HG03457 (cell line): ENCODE data around the gene GAD2.
"Not testable (repeated sequence)": the region's sequence is repeated elsewhere in the genome, so short reads cannot be mapped to it uniquely, and the experiment has no call there.

Source experiments
- ATAC-seq: cut with Tn5 transposase; IDR thresholded peaks from one replicate; pipeline ENCODE4 v1.9.1; 2021; ENCODE audit warnings: moderate number of reproducible peaks; ENCODE audit not compliant: unreplicated experiment

GAD2 gene

DNA sequence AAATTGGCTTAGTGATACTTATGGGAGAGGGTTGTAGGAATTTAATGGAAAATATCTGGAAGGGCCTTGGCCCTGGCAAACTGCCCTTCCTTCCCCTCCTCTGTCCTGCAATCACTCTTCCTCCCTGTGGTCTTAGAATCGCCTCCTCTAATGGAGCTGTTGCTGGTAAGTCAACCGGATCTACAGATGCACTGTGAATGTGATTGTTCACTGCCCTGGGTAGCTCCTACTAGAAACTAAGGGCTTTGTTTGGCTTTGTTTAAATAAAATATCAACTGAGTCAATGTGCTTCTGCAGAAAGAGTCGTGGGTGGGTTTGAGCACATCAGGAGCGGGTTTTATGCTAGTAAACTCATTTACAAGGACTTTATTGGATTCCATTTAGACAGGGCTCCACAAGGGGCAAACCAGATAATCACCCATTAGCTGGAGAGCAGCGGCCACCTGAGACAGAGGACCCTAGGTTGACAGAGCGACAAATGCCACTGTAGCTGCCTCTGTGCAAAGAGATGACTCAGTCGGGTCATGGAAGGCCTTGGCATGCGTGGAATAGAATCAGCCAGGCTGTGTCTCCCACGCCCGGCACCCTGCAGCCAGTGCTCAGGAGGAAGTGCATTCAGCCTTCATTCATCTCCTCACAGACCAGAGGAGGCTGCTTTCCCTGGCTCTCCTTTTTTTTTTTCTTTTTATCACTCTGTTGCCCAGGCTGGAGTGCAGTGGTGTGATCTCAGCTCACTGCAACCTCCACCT, 97.9 kb downstream of the GAD2 start:
- ATAC-seq, result no peak

- ATAC-seq, result no peak
These were observed 102.1 kb downstream of the GAD2 start for GRCh38 chr10:26318672-26319071.

DNA sequence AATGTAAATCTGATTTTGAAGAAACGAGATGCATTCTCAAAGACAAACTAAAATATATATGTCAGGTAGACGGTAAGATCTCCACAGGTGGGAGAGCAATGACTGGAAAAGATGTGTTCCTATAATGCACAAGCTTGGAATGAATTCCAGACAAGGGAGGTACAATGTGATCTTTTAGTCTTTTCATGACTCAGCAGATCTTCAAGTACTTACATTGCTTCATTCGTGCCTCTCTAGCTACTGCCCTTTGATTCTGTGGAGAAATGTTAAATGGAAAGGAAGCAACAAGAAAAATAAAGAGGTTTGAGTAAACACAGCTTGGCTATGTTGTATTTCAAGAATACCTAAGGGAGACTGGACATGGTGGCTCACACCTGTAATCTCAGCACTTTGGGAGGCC, 106.6 kb downstream of the GAD2 start:
- ATAC-seq, result no peak

- no peak for ATAC-seq
These were observed 110.3 kb downstream of the GAD2 start for GRCh38 chr10:26326851-26327250.

DNA sequence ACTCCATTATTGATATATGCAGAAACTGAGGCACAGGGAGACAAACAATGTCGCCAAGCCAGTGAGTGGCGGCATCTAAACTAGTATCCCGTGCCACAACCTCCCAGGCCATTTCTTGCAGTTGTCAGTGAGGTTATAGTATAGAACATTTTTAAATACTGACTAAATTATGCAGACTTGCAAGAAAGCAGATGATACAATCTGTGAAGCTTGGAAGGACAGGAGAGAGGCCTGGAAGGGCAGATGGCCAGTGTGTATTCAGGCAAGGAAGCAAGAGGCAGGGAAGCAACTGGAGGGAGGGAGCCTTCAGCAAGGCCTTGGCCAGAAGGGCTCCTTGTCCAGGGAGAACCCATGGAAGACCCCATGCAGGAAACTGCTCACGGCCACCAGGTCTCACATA, 111.2 kb downstream of the GAD2 start:
- no peak for ATAC-seq

DNA sequence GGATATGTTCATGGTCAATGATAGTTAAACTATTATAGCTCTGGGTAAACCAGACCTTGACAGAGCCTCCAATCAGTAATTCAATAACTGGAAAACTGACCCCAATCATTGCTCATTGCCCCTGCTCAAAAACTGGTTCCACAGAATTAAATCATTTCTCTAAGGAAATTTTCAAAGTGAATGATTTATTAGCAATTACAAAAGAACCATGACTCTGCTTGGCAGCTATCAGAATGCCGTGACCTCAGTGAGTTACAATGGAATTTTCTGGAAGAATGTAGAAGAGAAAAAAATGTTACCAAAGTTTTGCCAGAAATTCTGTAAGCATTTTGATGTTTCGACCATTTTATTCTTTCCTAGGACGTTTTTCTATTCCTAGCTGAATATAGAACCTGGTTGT, 114.8 kb downstream of the GAD2 start:
- ATAC-seq, result no peak

DNA sequence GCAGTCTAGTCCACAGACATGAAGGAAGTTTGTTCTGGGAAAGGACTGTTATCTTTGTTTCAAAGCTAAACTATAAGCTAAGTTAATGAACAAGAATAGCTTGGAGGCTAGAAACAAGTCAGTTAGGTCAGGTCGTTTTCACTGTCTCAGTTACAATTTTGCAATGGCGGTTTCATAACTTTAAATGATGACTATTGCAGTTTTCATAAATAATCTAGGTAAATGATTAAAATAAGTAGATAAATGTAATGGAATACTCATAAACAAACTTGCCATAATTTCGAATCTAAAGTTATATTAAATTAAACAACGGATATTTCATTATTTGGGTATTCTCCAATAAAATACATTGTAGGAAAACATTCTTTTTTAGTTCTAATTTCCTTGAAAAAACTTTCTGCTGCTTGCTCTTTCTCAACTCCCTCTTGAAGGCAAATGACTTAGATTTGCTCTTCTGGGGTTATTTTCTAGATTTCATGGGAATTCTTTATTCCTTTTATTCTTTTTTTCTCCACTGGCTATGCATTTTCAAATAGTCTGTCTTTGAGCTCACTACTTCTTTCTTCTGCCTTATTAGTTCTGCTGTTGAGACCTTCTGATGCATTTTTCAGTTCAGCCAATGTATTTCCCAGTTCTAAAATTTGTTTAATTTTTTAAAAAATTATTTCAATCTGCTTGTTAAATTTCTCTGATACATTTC, 117.8 kb downstream of the GAD2 start:
- ATAC-seq, result no peak

DNA sequence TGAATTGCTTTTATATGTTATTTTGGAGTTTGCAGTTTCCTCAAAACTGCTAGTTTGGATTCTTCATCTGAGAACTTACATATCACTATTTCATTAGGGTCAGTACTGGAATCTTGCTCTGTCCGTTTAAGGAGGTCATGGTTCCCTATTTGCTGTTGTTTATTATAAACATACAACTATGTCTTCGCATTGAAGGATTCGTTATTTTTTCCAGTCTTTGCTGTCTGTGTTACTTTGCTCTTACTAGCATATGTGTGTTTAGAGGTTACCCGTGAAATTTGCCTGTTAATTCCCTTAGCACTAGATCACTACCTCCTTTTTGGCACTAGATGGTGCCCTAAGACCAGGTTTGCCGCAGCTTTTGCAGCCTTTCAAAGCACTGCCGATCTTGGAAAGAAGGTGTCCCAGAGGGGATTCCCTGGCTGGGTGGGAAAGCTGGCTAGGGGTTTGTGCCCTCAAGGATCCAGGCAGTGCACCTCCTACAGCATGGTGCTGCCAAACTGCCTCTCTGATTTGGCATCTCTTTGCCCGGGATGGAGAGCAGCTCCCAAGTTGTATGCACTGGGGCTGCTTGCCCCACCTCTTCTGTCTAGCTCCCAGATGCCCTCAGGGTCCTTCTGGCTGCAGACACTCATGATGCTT, 118.5 kb downstream of the GAD2 start:
- peak; percentile 80 for ATAC-seq

DNA sequence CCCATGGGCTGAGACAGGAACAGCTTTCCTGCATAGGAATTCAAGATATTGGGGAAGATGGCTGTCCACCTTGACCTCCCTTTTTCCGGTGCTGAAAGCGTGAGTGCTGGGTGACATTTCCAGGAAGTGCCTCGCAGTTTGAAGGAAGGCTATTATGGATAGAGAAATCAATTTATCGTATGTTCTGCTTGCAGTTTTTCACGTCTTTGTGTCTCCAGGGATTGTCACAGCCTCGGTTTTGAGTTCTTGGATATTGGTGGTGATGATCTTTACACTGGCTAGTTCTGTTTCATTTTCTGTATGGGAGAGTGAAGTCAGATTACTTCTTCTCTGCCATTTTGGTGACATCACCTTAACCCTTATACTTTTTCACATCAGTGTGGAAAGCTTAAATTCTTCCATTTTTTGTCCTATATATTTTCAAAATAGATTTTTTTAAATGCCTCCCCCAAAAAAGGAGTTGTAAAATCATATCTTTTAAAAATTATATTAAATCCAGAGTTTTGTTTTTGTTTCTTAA, 119.1 kb downstream of the GAD2 start:
- ATAC-seq, result peak; percentile 44

- no peak for ATAC-seq
These were observed 120.4 kb downstream of the GAD2 start for GRCh38 chr10:26336979-26337378.

DNA sequence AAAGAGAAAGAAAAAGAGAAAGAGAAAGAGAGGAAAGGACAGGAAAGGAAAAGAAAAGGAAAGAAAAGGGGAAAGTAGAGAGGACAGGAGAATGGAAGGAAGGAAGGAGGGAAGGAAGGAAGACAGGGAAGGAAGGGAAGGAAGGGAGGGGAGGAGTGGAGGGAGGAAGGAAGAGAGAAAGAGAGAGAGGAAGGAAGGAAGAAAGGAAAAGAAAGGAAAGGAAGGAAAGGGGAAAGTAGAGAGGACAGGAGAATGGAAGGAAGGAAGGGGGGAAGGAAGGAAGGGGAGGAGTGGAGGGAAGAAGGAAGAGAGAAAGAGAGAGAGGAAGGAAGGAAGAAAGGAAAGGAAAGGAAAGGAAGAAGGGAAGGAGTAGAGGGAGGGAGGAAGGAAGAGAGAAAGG, 125.1 kb downstream of the GAD2 start:
- ATAC-seq, result no peak

DNA sequence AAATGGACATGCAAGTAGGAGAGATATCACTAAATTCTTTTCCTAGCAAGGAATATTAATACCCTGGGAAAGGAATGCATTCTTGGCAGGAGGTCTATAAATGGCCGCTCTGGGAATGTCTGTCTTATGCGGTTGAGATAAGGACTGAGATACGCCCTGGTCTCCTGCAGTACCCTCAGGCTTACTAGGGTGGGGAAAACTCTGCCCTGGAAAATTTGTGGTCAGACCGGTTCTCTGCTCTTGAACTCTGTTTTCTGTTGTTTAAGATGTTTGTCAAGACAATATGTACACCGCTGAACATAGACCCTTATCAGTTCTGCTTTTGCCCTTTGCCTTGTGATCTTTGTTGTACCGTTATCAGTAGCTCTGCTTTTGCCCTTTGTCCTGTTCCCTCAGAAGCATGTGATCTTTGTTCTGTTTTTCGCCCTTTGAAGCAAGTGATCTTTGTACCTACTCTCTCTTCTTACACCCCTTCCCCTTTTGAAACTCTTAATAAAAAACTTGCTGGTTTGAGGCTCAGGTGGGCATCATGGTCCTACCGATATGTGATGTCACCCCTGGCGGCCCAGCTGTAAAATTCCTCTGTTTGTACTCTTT, 132.3 kb downstream of the GAD2 start:
- ATAC-seq, result not testable (repeated sequence)
